Chondrocyte (in vitro differentiated cells): ENCODE data around the gene DIAPH2. TPM values are rescaled to one million over a fixed set of nuclear protein-coding genes. Genes with fewer than 3 reads are reported as not detected.

Source experiments
- DNase-seq: peaks from one replicate; pipeline ENCODE4 v3.0.0; 2021; ENCODE audit warnings: mixed read lengths, low spot score
- H3K27ac Mint-ChIP-seq: one replicate; pipeline ENCODE4 v1.8.0; 2021; ENCODE audit warnings: mild to moderate bottlenecking, moderate library complexity, mixed read lengths; ENCODE audit not compliant: unreplicated experiment
- H3K27me3 Mint-ChIP-seq: 2 replicates; pipeline ENCODE4 v1.8.0; 2021; ENCODE audit warnings: low read depth, mixed read lengths
- H3K36me3 Mint-ChIP-seq: 2 replicates; pipeline ENCODE4 v1.8.0; 2021; ENCODE audit warnings: low read depth, mixed read lengths
- H3K4me1 Mint-ChIP-seq: 2 replicates; pipeline ENCODE4 v1.8.0; 2021; ENCODE audit warnings: low read depth, mild to moderate bottlenecking, mixed read lengths
- H3K4me3 Mint-ChIP-seq: one replicate; pipeline ENCODE4 v1.8.0; 2021; ENCODE audit warnings: mild to moderate bottlenecking, moderate library complexity, mixed read lengths; ENCODE audit not compliant: unreplicated experiment
- H3K9me3 Mint-ChIP-seq: 2 replicates; pipeline ENCODE4 v1.8.0; 2021; ENCODE audit warnings: low read depth, mixed read lengths
- total RNA-seq: library from RNA; stranded (reverse); gene quantifications from 3 replicates; pipeline ENCODE4 v1.2.1, GENCODE V29; 2021
- TF ChIP-seq, protein P1 (sequence below): fragments of 200-600 bp; sonication (generic); IDR thresholded peaks from 2 replicates; pipeline ENCODE4 v1.5.0; 2021; ENCODE audit warnings: antibody characterized with exemption, mild to moderate bottlenecking, moderate library complexity

The DIAPH2 gene
- total RNA-seq, 1 donor from 2014 or later: 14.5 TPM

DNA sequence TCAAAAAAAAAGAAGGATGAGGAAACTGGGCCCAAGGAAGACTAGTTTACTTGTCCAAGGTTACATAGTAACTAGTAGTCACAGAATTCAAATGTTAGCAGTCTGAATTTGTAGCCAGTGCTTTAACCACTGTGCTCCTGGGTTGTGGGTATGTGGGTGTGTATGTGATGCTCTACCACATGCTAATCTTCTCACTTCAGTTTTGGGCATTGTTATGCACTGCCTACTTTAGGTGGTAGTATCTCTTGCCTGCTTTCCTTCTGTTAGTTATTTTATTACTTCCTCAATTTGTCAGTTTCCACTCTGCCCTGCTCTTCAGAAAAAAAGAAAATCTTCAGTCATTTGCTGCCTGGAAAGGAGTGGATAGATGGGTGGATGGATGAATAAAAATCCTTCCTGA lies 418.3 kb downstream of the DIAPH2 start:
- H3K36me3 Mint-ChIP-seq: no peaks in the 10 kb centered on the region
- H3K27ac Mint-ChIP-seq: no peak overlapping the region

DNA sequence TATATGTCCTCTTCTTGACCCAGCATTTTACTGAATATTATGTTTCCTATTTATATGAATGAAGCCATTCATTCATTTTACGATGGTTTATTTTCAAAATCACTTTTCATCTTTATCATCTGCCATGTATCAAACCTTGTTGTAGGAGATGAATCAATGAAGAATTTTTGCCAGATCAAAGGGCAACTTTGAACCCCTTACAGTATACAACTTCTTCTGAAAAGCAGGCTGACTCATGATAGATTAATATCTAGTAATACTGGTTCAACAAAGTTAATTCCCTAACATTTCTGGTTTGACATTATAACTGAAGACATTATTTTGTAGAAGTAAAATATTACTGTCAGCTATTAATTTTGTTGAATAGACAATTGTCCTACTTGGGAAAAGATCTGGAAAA lies 425.1 kb downstream of the DIAPH2 start:
- Mint-ChIP-seq H3K9me3 (no peaks in the 10 kb centered on the region), H3K4me3 (no peak overlapping the region), H3K27me3 (no peaks in the 10 kb centered on the region), H3K36me3 (peaks cover 3% of the 10 kb centered on the region), H3K27ac (no peak overlapping the region), H3K4me1 (no peaks in the 10 kb centered on the region)
- DNase-seq: no peak
- TF ChIP-seq, protein P1, sequence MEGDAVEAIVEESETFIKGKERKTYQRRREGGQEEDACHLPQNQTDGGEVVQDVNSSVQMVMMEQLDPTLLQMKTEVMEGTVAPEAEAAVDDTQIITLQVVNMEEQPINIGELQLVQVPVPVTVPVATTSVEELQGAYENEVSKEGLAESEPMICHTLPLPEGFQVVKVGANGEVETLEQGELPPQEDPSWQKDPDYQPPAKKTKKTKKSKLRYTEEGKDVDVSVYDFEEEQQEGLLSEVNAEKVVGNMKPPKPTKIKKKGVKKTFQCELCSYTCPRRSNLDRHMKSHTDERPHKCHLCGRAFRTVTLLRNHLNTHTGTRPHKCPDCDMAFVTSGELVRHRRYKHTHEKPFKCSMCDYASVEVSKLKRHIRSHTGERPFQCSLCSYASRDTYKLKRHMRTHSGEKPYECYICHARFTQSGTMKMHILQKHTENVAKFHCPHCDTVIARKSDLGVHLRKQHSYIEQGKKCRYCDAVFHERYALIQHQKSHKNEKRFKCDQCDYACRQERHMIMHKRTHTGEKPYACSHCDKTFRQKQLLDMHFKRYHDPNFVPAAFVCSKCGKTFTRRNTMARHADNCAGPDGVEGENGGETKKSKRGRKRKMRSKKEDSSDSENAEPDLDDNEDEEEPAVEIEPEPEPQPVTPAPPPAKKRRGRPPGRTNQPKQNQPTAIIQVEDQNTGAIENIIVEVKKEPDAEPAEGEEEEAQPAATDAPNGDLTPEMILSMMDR: no peak

More for the DNA sequence above, 418.3 kb downstream of the DIAPH2 start:
- Mint-ChIP-seq H3K4me1 (no peaks in the 10 kb centered on the region), H3K4me3 (no peak overlapping the region), H3K9me3 (no peaks in the 10 kb centered on the region), H3K27me3 (no peaks in the 10 kb centered on the region)
- TF ChIP-seq, protein P1: no peak
- no peak for DNase-seq

DNA sequence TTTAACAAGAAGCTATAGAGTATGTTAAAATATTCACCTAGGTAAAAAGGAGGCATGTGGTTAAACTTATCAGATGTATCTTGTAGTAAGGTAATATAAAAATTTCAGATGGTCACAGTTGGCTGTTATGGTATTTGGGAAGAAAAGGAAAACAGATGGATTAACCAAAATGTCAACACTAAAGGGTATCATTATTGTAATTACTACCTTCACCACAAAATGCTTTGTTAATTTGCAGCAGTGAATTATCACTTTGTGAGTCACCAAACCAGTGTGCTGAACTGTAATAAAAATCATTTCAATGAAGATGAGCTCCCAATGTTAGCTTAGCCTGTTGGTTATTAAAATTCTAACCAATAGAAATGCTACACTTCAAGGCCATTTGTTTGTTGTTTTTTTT lies 432.9 kb downstream of the DIAPH2 start:
- Mint-ChIP-seq H3K27me3 (no peaks in the 10 kb centered on the region), H3K4me3 (no peak overlapping the region), H3K27ac (no peak overlapping the region), H3K36me3 (no peaks in the 10 kb centered on the region), H3K9me3 (no peaks in the 10 kb centered on the region), H3K4me1 (no peaks in the 10 kb centered on the region)
- TF ChIP-seq, protein P1: no peak
- no peak for DNase-seq

DNA sequence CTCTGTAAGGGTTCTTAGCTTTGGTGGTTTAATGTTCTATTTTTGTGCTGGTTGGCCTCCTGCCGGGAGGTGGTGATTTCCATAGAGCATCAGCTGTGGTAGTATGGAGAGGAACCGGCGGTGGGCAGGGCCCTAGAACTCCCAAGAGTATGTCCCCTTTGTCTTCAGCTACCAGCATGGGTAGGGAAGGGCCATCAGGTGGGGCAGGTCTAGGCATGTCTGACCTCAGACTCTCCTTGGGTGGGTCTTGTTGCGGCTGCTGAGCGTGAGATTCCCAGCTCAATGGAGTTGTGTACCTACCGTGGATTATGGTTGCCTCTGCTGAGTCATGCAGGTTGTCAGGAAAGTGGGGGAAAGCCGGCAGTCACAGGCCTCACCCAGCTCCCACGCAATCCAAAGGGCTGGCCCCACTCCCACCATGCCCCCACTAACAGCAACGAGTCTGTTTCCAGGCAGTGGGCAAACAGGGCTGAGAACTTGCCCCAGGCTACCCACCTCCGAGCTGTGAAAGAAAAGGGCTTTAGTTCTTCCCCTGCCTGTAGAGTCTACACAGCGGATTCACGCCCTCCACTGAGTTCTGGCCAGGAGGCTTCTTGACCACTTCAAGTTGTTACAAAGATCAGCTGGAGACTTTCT lies 434.9 kb downstream of the DIAPH2 start:
- H3K4me1 Mint-ChIP-seq: no peaks in the 10 kb centered on the region
- H3K36me3 Mint-ChIP-seq: no peaks in the 10 kb centered on the region
- DNase-seq: peak; percentile 75
- TF ChIP-seq, protein P1: no peak
- no peaks in the 10 kb centered on the region for H3K9me3 Mint-ChIP-seq
- no peak overlapping the region for H3K27ac Mint-ChIP-seq
- no peak overlapping the region for H3K4me3 Mint-ChIP-seq
- no peaks in the 10 kb centered on the region for H3K27me3 Mint-ChIP-seq

DNA sequence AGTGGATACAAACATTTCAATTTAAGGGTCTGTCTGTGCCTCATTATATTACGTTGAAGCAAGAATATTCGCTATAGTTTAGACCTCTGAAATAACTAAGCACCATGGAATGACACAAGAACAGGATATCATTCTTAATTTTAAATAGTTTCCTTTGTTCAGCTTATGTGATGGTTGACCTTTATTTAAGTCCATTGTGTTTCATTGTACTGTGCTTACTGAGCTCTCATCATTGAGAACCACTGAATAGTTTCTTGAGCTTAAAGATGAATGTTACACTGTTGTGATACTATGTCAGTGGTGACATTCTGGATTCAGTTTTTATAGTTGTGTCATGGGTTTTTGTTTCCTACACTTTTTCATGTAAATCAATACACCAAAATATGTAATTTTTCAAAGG lies 438.4 kb downstream of the DIAPH2 start:
- TF ChIP-seq, protein P1: no peak

More for the DNA sequence above, 438.4 kb downstream of the DIAPH2 start:
- Mint-ChIP-seq H3K27me3 (no peaks in the 10 kb centered on the region), H3K9me3 (no peaks in the 10 kb centered on the region), H3K36me3 (no peaks in the 10 kb centered on the region), H3K4me3 (no peak overlapping the region), H3K4me1 (no peaks in the 10 kb centered on the region), H3K27ac (no peak overlapping the region)
- no peak for DNase-seq
